Lung (tissue), 12 donors: Measurements from ENCODE around the gene UNC45B. TPM values are rescaled to one million over a fixed set of nuclear protein-coding genes. Genes with fewer than 3 reads are reported as not detected.
A peak's percentile ranks its signal among the peaks of the same experiment; 100 is the strongest.

Experiments
- ATAC-seq: fragments of 200-7000 bp; cut with Tn5 transposase; one replicate; pipeline ENCODE4 v1.9.1; 2020; ENCODE audit warnings: moderate number of reproducible peaks; ENCODE audit not compliant: insufficient read depth, low FRiP score
- DNase-seq, 3 donors: peaks; one replicate each; pipeline ENCODE4 v3.0.0-alpha.2; 2013 to 2017
- H3K27ac ChIP-seq, 2 donors: one replicate each; pipeline ENCODE4 v1.5.1; 2013; ENCODE audit warnings: mild to moderate bottlenecking in 2 of 2, moderate library complexity in 2 of 2, control low read depth in 1 of 2, inconsistent platforms in 1 of 2, low read depth in 1 of 2, low read length in 1 of 2
- H3K27me3 ChIP-seq, 3 donors: one replicate each; pipeline ENCODE4 v1.5.1; 2013; ENCODE audit warnings: low read length in 2 of 3; ENCODE audit not compliant: control insufficient read depth in 3 of 3, insufficient read depth in 3 of 3
- H3K36me3 ChIP-seq, 4 donors: one replicate each; pipeline ENCODE4 v1.5.1; 2013; ENCODE audit warnings: low read length in 4 of 4, mild to moderate bottlenecking in 1 of 4, moderate library complexity in 1 of 4; ENCODE audit not compliant: control insufficient read depth in 4 of 4, insufficient read depth in 4 of 4
- H3K4me1 ChIP-seq, 5 donors: one replicate each; pipeline ENCODE4 v1.5.1; 2013; ENCODE audit warnings: low read length in 5 of 5, mild to moderate bottlenecking in 2 of 5, moderate library complexity in 1 of 5; ENCODE audit not compliant: control insufficient read depth in 5 of 5, insufficient read depth in 5 of 5
- H3K4me3 ChIP-seq: one replicate; pipeline ENCODE4 v1.5.1; 2013; ENCODE audit warnings: mild to moderate bottlenecking, control low read depth, moderate library complexity
- H3K9ac ChIP-seq, 2 donors: one replicate each; pipeline ENCODE4 v1.5.1; 2013; ENCODE audit warnings: low read length in 2 of 2, control low read depth in 1 of 2; ENCODE audit not compliant: insufficient read depth in 1 of 2
- H3K9me3 ChIP-seq, 4 donors: one replicate each; pipeline ENCODE4 v1.5.1; 2013; ENCODE audit warnings: low read length in 3 of 4, mild to moderate bottlenecking in 1 of 4, moderate library complexity in 1 of 4; ENCODE audit not compliant: control insufficient read depth in 4 of 4, insufficient read depth in 3 of 4
- WGBS, 2 donors: extraction: QIAGEN DNeasy Blood & Tissue Kit; methylation state at CpG; one replicate each; pipeline ENCODE4 v1.1.7; 2013; 5-methylcytosine and 5-hydroxymethylcytosine counted together
- polyA plus RNA-seq, 2 donors: library from polyadenylated mRNA; stranded (reverse); fragments of 200-250 nt; gene quantifications; one replicate each; pipeline ENCODE4 v1.2.1, GENCODE V29; 2013
- total RNA-seq, 2 donors: library from RNA; depleted of rRNA in 1 of 2; stranded (reverse); fragments of >200 nt in 1 of 2; gene quantifications; one replicate each; pipeline ENCODE4 v1.2.1, GENCODE V29; 2014 to 2021
- TF ChIP-seq, protein P1 (sequence below): IDR thresholded peaks from 2 replicates; pipeline ENCODE4 v1.5.1; 2012; ENCODE audit warnings: mild to moderate bottlenecking; ENCODE audit errors: control extremely low read depth, extremely low read depth
- donor health status: control.
- donor health status: control.
- donor health status: Bipolar disorder and iron deficiency.
- donor health status: healthy.
- donor health status: DM: yes; HTN: yes; CAD: no.

The UNC45B gene
- total and polyA plus RNA-seq, 4 donors: 0.06 to 1.6 (median 0.29) TPM

DNA sequence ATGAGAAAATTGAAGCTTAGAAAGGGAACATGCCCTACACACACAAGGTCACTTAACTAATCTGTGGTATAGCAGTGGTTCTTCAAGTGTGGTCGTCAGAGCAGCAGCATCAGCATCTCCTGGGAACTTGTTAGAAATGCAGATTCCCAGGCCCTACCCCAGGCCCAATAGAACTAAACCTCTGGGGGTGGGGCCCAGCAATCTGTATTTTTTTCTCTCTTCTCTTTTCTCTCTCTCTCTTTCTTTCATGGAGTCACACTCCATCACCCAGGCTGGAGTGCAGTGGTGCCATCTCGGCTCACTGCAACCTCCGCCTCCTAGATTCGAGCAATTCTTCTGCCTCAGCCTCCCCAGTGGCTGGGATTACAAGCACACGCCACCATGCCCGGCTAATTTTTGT is 9.4 kb upstream of the UNC45B start:
- TF ChIP-seq, protein P1, sequence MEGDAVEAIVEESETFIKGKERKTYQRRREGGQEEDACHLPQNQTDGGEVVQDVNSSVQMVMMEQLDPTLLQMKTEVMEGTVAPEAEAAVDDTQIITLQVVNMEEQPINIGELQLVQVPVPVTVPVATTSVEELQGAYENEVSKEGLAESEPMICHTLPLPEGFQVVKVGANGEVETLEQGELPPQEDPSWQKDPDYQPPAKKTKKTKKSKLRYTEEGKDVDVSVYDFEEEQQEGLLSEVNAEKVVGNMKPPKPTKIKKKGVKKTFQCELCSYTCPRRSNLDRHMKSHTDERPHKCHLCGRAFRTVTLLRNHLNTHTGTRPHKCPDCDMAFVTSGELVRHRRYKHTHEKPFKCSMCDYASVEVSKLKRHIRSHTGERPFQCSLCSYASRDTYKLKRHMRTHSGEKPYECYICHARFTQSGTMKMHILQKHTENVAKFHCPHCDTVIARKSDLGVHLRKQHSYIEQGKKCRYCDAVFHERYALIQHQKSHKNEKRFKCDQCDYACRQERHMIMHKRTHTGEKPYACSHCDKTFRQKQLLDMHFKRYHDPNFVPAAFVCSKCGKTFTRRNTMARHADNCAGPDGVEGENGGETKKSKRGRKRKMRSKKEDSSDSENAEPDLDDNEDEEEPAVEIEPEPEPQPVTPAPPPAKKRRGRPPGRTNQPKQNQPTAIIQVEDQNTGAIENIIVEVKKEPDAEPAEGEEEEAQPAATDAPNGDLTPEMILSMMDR: no peak
- no peaks in the 10 kb centered on the region for H3K27me3 ChIP-seq
- no peak overlapping the region for H3K27ac ChIP-seq
- H3K9ac ChIP-seq: no peak overlapping the region
- H3K4me3 ChIP-seq: no peak overlapping the region
- no peak for ATAC-seq
- H3K4me1 ChIP-seq: peaks cover 0 to 8% (median 2%) of the 10 kb centered on the region in 5 donors
- no peak for DNase-seq
- WGBS, 2 donors: 97 to 98% methylated on average over 6 of the region's 6 CpGs
- H3K36me3 ChIP-seq: peaks cover 31 to 57% (median 39%) of the 10 kb centered on the region in 4 donors
- no peaks in the 10 kb centered on the region for H3K9me3 ChIP-seq

DNA sequence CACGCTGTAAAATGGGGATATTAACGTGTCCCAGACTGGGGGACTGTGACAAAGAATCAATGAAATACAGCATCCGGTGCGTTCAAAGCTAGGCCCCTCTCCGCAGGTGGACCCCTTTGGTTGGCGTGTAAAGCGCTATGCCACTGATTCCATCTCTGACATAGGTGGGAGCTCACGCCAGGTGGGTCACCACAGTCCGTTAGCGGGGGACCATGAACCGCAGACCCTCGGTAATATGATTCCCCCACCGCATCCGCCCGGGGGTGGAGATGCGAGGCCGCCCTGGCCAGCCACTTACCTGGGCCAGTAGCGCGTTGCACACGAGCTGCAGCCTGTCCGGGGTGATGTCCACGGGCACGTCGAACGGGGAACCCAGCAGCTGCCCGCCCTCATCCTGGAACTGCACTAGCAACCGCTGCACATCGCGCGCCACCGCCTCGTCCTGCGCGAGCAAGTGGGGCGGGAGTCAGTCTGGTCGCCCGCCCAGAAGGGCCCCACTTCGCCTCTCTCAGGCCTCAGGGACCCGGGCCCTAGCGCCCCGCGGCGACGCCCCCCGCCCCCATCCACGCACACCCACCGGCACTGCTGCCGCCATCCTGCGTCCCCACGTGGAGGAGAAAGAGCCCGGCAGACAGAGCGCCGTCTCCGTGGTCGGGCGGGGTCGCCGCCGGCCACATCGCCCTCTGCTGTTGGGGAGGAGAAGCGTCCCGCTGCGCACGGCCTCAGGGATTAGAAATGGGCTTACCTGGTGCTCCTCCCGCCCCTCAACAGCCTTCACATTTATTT is 5.7 kb upstream of the UNC45B start, which contains the start of gene NLE1:
TSS of gene NLE1 (minus strand) at position 623 of the 786 bp plus-strand sequence. CDS start at position 595, 28 bp downstream.
- ATAC-seq (peak; percentile 92), DNase-seq (peak; percentile 69 to 89 (median 86))
- Histone ChIP-seq H3K4me3 (peak within 1 kb of the TSS; percentile 88), H3K9me3 (no peaks in the 10 kb centered on the region), H3K27me3 (peaks cover 0 to 3% (median 2%) of the 10 kb centered on the region in 3 donors), H3K27ac (no peak within 1 kb of the TSS), H3K4me1 (peaks cover 0 to 8% (median 2%) of the 10 kb centered on the region in 5 donors), H3K9ac (peak within 1 kb of the TSS; percentile 28 to 63), H3K36me3 (peaks cover 13 to 25% (median 18%) of the 10 kb centered on the region in 4 donors)
- TF ChIP-seq, protein P1: peak; percentile 94
- 1% methylated on average over 58 to 65 of the region's 65 CpGs for WGBS, 2 donors

DNA sequence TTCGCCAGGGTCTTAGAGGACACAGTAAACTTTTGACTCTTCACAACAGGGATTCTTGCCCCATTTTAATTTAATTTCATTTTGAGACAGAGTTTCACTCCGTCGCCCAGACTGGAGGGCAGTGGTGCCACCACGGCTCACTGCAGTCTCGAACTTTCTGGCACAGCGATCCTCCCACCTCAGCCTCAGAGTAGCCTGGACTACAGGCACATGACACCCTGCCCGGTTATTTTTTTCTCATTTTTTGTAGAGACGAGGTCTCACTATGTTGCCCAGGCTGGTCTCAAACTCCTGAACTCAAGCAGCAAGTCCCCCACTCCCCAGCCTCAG is 5.2 kb upstream of the UNC45B start:
- DNase-seq (no peak), ATAC-seq (no peak)
- no peaks in the 10 kb centered on the region for H3K9me3 ChIP-seq
- TF ChIP-seq, protein P1: no peak
- WGBS, 2 donors: 69 to 70% methylated on average over 8 of the region's 8 CpGs
- H3K4me1 ChIP-seq: peaks cover 0 to 8% (median 2%) of the 10 kb centered on the region in 5 donors
- no peak overlapping the region for H3K4me3 ChIP-seq
- no peak overlapping the region for H3K27ac ChIP-seq
- peaks cover 8 to 20% (median 12%) of the 10 kb centered on the region in 4 donors for H3K36me3 ChIP-seq
- H3K9ac ChIP-seq: peak overlapping the region in 1 of 2 donors; percentile 28
- H3K27me3 ChIP-seq: peaks cover 0 to 3% (median 2%) of the 10 kb centered on the region in 3 donors
